Measurements from ENCODE around the gene SLC66A3. TPM values are rescaled to one million over a fixed set of nuclear protein-coding genes. Genes with fewer than 3 reads are reported as not detected.
A peak's percentile ranks its signal among the peaks of the same experiment; 100 is the strongest.
"Not testable (repeated sequence)": the region's sequence is repeated elsewhere in the genome, so short reads cannot be mapped to it uniquely, and the experiment has no call there.

SLC66A3 gene
- total and polyA plus RNA-seq, 4 donors, result 15.1 to 47.5 (median 29.6) TPM

- Histone ChIP-seq H3K27ac (ENCODE audit: low read depth in 1 of 2, low read length in 2 of 2) (no peak overlapping the region), H3K4me3 (ENCODE audit: low read length in 2 of 2) (no peak overlapping the region), H3K27me3 (ENCODE audit: control insufficient read depth in 1 of 2, insufficient read depth in 2 of 2, low read length in 1 of 2) (no peaks in the 10 kb centered on the region), H3K36me3 (ENCODE audit: control insufficient read depth in 1 of 2, insufficient read depth in 2 of 2, low read length in 1 of 2) (no peaks in the 10 kb centered on the region), H3K9me3 (ENCODE audit: control insufficient read depth, low read length) (no peaks in the 10 kb centered on the region), H3K4me1 (ENCODE audit: control insufficient read depth in 1 of 2, insufficient read depth in 2 of 2, low read length in 2 of 2) (no peaks in the 10 kb centered on the region)
- 84 to 90% methylated on average over 16 of the region's 16 CpGs for WGBS, 2 donors
- intact Hi-C loops (cut with DNase I), result no loop called here
- DNase-seq, result no peak
- ATAC-seq (ENCODE audit: low FRiP score), result no peak
These were observed 8.4 kb downstream of the SLC66A3 start for GRCh38 chr2:11163439-11164317.

- DNase-seq; H3K27me3 ChIP-seq (ENCODE audit: control insufficient read depth in 1 of 2, insufficient read depth in 2 of 2, low read length in 1 of 2); H3K27ac ChIP-seq (ENCODE audit: low read depth in 1 of 2, low read length in 2 of 2); H3K4me1 ChIP-seq (ENCODE audit: control insufficient read depth in 1 of 2, insufficient read depth in 2 of 2, low read length in 2 of 2); H3K9me3 ChIP-seq (ENCODE audit: control insufficient read depth, low read length); intact Hi-C loops (cut with DNase I); ATAC-seq (ENCODE audit: low FRiP score); H3K4me3 ChIP-seq (ENCODE audit: low read length in 2 of 2); H3K36me3 ChIP-seq (ENCODE audit: control insufficient read depth in 1 of 2, insufficient read depth in 2 of 2, low read length in 1 of 2): not testable (repeated sequence)
- 95% methylated on average over 25 to 28 of the region's 28 CpGs for WGBS, 2 donors
These were observed 9.8 kb downstream of the SLC66A3 start for GRCh38 chr2:11165046-11165445.

- H3K4me3 ChIP-seq (ENCODE audit: low read length in 2 of 2), result no peak overlapping the region
- 90 to 91% methylated on average over 10 of the region's 10 CpGs for WGBS, 2 donors
- no peaks in the 10 kb centered on the region for H3K36me3 ChIP-seq (ENCODE audit: control insufficient read depth in 1 of 2, insufficient read depth in 2 of 2, low read length in 1 of 2)
- H3K27me3 ChIP-seq (ENCODE audit: control insufficient read depth in 1 of 2, insufficient read depth in 2 of 2, low read length in 1 of 2), result no peaks in the 10 kb centered on the region
- no peaks in the 10 kb centered on the region for H3K9me3 ChIP-seq (ENCODE audit: control insufficient read depth, low read length)
- ATAC-seq (ENCODE audit: low FRiP score), result no peak
- intact Hi-C loops (cut with DNase I), result no loop called here
- DNase-seq, result no peak
- H3K27ac ChIP-seq (ENCODE audit: low read depth in 1 of 2, low read length in 2 of 2), result no peak overlapping the region
- H3K4me1 ChIP-seq (ENCODE audit: control insufficient read depth in 1 of 2, insufficient read depth in 2 of 2, low read length in 2 of 2), result no peaks in the 10 kb centered on the region
These were observed 11.2 kb downstream of the SLC66A3 start for GRCh38 chr2:11166476-11166875.

GRCh38 chr2:11168488-11168887, 13.2 kb downstream of the SLC66A3 start:
- intact Hi-C loops (cut with DNase I), result no loop called here
- WGBS, 2 donors, result 80 to 81% methylated on average over 9 of the region's 9 CpGs
- no peak for DNase-seq
- Histone ChIP-seq H3K36me3 (ENCODE audit: control insufficient read depth in 1 of 2, insufficient read depth in 2 of 2, low read length in 1 of 2) (no peaks in the 10 kb centered on the region), H3K4me1 (ENCODE audit: control insufficient read depth in 1 of 2, insufficient read depth in 2 of 2, low read length in 2 of 2) (no peaks in the 10 kb centered on the region), H3K27ac (ENCODE audit: low read depth in 1 of 2, low read length in 2 of 2) (no peak overlapping the region), H3K9me3 (ENCODE audit: control insufficient read depth, low read length) (no peaks in the 10 kb centered on the region), H3K4me3 (ENCODE audit: low read length in 2 of 2) (no peak overlapping the region), H3K27me3 (ENCODE audit: control insufficient read depth in 1 of 2, insufficient read depth in 2 of 2, low read length in 1 of 2) (no peaks in the 10 kb centered on the region)
- ATAC-seq (ENCODE audit: low FRiP score), result no peak

GRCh38 chr2:11169333-11169732, 14.1 kb downstream of the SLC66A3 start:
- intact Hi-C loops (cut with DNase I), result no loop called here

GRCh38 chr2:11174222-11174621, 19.0 kb downstream of the SLC66A3 start:
- Histone ChIP-seq H3K27ac (ENCODE audit: low read depth in 1 of 2, low read length in 2 of 2) (no peak overlapping the region), H3K4me1 (ENCODE audit: control insufficient read depth in 1 of 2, insufficient read depth in 2 of 2, low read length in 2 of 2) (no peaks in the 10 kb centered on the region), H3K36me3 (ENCODE audit: control insufficient read depth in 1 of 2, insufficient read depth in 2 of 2, low read length in 1 of 2) (no peaks in the 10 kb centered on the region), H3K9me3 (ENCODE audit: control insufficient read depth, low read length) (no peaks in the 10 kb centered on the region), H3K4me3 (ENCODE audit: low read length in 2 of 2) (no peak overlapping the region), H3K27me3 (ENCODE audit: control insufficient read depth in 1 of 2, insufficient read depth in 2 of 2, low read length in 1 of 2) (no peaks in the 10 kb centered on the region)
- ATAC-seq (ENCODE audit: low FRiP score) (no peak), DNase-seq (peak in 1 of 2 donors; percentile 39)
- WGBS, 2 donors, result 93 to 97% methylated on average over 9 of the region's 9 CpGs
- intact Hi-C loops (cut with DNase I), result no loop called here

More at GRCh38 chr2:11169333-11169732, 14.1 kb downstream of the SLC66A3 start:
- Histone ChIP-seq H3K36me3 (ENCODE audit: control insufficient read depth in 1 of 2, insufficient read depth in 2 of 2, low read length in 1 of 2) (no peaks in the 10 kb centered on the region), H3K9me3 (ENCODE audit: control insufficient read depth, low read length) (no peaks in the 10 kb centered on the region), H3K4me3 (ENCODE audit: low read length in 2 of 2) (no peak overlapping the region), H3K27ac (ENCODE audit: low read depth in 1 of 2, low read length in 2 of 2) (no peak overlapping the region), H3K4me1 (ENCODE audit: control insufficient read depth in 1 of 2, insufficient read depth in 2 of 2, low read length in 2 of 2) (no peaks in the 10 kb centered on the region), H3K27me3 (ENCODE audit: control insufficient read depth in 1 of 2, insufficient read depth in 2 of 2, low read length in 1 of 2) (no peaks in the 10 kb centered on the region)
- DNase-seq (no peak), ATAC-seq (ENCODE audit: low FRiP score) (no peak)
- 58 to 61% methylated on average over 13 of the region's 13 CpGs for WGBS, 2 donors

- no peak overlapping the region for H3K4me3 ChIP-seq (ENCODE audit: low read length in 2 of 2)
- H3K36me3 ChIP-seq (ENCODE audit: control insufficient read depth in 1 of 2, insufficient read depth in 2 of 2, low read length in 1 of 2), result peaks cover 0 to 3% of the 10 kb centered on the region in 2 donors
- intact Hi-C loops (cut with DNase I), result no loop called here
- peak overlapping the region in 1 of 2 donors; percentile 48 for H3K27ac ChIP-seq (ENCODE audit: low read depth in 1 of 2, low read length in 2 of 2)
- ATAC-seq (ENCODE audit: low FRiP score) (no peak), DNase-seq (peak; percentile 65 to 70)
- no peaks in the 10 kb centered on the region for H3K4me1 ChIP-seq (ENCODE audit: control insufficient read depth in 1 of 2, insufficient read depth in 2 of 2, low read length in 2 of 2)
- no peaks in the 10 kb centered on the region for H3K9me3 ChIP-seq (ENCODE audit: control insufficient read depth, low read length)
- 90 to 96% methylated on average over 6 of the region's 6 CpGs for WGBS, 2 donors
- no peaks in the 10 kb centered on the region for H3K27me3 ChIP-seq (ENCODE audit: control insufficient read depth in 1 of 2, insufficient read depth in 2 of 2, low read length in 1 of 2)
These were observed 20.1 kb downstream of the SLC66A3 start for GRCh38 chr2:11175293-11175795.

GRCh38 chr2:11177871-11178690, 22.8 kb downstream of the SLC66A3 start:
- no peaks in the 10 kb centered on the region for H3K27me3 ChIP-seq (ENCODE audit: control insufficient read depth in 1 of 2, insufficient read depth in 2 of 2, low read length in 1 of 2)
- H3K27ac ChIP-seq (ENCODE audit: low read depth in 1 of 2, low read length in 2 of 2), result no peak overlapping the region
- WGBS, 2 donors, result 55 to 58% methylated on average over 5 of the region's 5 CpGs
- intact Hi-C loops (cut with DNase I), result no loop called here
- no peak for ATAC-seq (ENCODE audit: low FRiP score)
- DNase-seq, result no peak
- H3K4me1 ChIP-seq (ENCODE audit: control insufficient read depth in 1 of 2, insufficient read depth in 2 of 2, low read length in 2 of 2), result no peaks in the 10 kb centered on the region
- H3K4me3 ChIP-seq (ENCODE audit: low read length in 2 of 2), result no peak overlapping the region
- no peaks in the 10 kb centered on the region for H3K9me3 ChIP-seq (ENCODE audit: control insufficient read depth, low read length)
- peaks cover 0 to 3% of the 10 kb centered on the region in 2 donors for H3K36me3 ChIP-seq (ENCODE audit: control insufficient read depth in 1 of 2, insufficient read depth in 2 of 2, low read length in 1 of 2)

Measured in aorta (tissue), 5 donors.